ENCODE measurements around the gene RFXANK.

DNA sequence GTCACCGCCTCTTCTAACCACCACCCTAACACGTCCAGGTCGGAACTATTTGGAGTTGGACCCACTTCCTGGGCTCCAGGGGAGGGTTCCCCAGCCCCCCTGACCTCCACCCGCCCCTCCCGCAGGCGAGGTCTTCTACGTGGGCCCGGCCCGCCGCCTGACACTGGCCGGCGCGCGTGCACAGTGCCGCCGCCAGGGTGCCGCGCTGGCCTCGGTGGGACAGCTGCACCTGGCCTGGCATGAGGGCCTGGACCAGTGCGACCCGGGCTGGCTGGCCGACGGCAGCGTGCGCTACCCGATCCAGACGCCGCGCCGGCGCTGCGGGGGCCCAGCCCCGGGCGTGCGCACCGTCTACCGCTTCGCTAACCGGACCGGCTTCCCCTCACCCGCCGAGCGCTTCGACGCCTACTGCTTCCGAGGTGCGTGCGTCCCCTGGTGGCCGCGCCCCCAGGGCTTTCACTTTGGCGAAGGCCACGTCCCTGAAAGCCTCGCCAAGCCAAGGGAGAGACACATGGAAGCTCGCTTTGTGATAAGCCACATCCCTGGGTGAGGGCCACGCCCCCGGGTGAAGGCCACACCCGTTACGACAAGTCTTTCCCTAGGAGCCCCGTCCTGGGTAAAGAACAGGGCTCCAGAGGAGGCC, 32.9 kb downstream of the RFXANK start:
- TF ChIP-seq, protein P1, sequence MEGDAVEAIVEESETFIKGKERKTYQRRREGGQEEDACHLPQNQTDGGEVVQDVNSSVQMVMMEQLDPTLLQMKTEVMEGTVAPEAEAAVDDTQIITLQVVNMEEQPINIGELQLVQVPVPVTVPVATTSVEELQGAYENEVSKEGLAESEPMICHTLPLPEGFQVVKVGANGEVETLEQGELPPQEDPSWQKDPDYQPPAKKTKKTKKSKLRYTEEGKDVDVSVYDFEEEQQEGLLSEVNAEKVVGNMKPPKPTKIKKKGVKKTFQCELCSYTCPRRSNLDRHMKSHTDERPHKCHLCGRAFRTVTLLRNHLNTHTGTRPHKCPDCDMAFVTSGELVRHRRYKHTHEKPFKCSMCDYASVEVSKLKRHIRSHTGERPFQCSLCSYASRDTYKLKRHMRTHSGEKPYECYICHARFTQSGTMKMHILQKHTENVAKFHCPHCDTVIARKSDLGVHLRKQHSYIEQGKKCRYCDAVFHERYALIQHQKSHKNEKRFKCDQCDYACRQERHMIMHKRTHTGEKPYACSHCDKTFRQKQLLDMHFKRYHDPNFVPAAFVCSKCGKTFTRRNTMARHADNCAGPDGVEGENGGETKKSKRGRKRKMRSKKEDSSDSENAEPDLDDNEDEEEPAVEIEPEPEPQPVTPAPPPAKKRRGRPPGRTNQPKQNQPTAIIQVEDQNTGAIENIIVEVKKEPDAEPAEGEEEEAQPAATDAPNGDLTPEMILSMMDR (IDR thresholded peaks at IDR 0.05), result peak; percentile 23 to 59 (median 44)
- no peak for TF ChIP-seq POLR2A (IDR thresholded peaks at IDR 0.05)
